Middle frontal gyrus (tissue), 1 donor: ENCODE data around the gene ARHGAP26.
A peak's percentile ranks its signal among the peaks of the same experiment; 100 is the strongest.

ENCODE experiments used
- DNase-seq: peaks from one replicate; pipeline ENCODE4 v3.0.0-alpha.2; 2015; ENCODE audit warnings: low spot score; ENCODE audit errors: extremely low spot score

Gene ARHGAP26

DNA sequence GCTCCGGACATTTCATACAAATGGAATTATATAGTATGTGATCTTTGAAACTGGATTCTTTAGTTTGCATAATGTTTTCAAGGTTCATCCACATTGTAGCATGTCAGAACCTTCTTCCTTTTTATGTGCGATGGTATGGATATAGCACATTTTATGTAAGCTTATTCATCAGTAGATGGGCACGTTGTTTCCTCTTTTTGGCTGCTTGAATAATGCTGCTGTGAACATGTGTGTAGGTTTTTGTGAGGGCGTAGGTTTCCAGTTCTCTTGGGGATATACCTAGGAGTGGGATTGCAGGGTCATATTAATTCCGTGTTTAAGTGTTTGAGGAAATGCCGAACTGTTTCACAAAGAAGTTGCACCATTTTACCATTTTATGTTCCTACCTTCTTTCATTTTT is 445.5 kb downstream of the ARHGAP26 start:
- no peak for DNase-seq

DNA sequence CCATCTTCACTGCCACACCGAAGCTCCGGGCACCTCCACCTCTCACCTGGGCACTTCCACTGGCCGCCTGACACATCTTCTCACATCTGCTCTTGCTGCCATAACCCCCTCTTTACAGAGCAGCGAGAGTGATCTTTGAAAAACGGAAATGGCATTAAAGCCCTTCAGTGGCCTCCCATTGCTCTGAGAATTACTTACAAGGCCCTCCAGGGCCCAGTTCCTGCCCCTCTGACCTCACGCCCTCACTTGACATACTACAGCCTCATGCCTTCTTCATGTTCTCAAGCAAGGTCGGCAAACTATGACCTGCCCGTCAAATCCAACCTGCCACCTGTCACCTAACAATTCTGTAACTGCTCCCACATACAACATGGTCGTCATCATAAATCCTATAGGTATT is 446.0 kb downstream of the ARHGAP26 start:
- DNase-seq = no peak

DNA sequence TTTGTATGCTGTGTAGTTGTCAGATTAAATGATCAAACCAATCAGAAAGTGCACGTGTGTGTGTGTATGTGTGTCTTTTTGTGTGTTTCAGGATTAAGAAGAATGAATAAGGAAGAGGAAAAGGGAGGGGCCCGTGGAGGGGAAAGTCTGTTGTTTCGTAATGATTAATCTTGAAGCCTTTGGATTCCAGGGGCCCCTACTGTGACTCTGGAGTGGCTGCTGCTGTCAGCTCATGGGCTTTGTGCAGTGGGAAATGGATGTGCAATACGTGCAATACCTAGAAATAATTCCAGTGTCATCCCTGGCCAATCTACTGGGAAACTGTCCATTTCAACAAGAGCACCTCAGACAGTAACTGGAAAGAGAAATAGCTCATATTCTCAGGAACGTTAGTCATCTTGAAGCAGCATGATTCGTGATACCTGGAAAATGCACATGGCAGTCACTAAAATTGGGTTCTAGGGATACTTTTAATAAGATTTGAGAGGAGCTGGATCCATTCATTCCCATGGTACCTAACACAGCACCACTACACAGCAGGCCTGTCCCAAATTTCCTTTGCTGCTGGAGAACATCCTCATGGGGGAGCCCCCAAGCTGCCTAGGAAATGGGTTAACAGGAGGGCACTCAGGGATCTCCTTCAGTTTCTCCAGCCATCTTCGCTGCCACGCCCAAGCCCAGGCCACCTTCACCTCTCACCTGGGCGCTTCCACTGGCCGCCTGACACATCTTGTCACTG is 447.1 kb downstream of the ARHGAP26 start:
- no peak for DNase-seq

- no peak for DNase-seq
These were observed 447.6 kb downstream of the ARHGAP26 start for GRCh38 chr5:143217804-143218160.

DNA sequence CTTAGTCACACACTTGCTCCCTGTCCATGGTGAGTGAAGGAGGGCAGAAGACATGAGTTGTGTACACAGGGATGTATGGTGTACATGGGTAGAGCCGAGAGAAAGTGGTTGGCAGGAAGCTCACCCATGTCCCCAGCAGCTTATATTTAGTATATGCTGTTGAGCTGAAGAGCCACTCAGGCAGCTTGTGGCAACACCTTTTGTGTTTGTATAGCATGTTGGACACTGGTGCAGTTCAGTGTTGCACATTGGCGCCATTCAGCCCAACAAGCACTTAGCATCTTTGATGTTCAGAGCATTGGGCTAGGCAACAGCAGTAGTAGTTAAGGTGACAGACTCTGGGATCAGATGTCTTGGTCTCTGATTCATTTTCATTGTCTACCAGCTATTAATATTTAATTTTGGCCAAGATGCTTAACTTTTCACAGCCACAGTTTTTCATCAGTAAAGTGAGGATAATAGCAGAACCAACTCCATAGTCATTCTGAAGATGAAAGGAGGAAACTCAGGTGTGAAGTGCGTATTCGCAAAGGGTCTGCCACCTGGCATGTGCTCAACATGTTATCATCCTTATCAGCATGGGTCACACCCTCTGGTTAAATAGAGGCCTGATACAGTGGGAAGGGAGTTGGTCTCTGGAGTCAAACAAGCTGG is 448.5 kb downstream of the ARHGAP26 start:
- no peak for DNase-seq

DNA sequence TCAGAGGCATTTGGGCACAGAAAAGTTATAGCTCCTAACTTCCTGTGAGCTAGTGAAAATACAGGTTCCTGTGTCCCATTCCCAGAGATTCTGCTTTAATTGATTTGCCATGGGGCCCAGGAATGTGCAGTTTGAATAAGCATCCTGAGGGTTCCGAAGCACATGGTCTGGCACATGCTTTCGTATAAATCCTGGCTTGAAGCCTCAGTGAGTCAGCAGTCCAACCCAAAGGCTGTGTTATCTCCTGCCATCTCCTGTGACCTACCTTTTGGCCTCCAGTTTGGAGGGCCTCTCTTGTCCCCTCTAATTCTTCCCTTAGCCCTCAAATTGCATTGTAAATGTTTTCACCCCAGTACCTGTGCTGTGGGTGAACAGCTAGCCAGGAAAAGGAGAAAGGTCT is 449.5 kb downstream of the ARHGAP26 start:
- no peak for DNase-seq

DNA sequence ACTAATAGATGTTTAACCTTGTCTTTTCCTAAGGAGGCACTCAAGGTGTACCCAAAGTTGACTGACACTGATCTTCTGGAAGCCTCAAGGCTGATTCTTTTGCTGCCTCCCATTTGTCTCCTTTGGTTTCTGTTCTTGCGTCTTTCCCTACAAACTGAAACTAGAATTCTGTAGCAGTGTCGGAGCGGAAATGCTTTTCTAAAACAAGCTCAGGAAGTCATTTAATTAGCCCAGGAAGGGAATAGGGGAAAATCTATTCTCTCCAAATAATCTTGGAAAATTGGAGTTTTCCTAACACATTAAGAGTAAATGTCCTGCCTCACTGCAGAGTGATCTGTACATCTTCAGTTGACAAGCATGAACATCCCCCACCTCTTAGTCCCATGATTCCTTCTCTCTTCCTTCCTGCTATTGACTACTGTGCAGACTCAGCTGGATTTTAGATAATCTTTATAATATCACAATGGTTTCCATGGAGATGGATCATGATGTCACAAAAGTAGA is 450.6 kb downstream of the ARHGAP26 start:
- DNase-seq = no peak

DNA sequence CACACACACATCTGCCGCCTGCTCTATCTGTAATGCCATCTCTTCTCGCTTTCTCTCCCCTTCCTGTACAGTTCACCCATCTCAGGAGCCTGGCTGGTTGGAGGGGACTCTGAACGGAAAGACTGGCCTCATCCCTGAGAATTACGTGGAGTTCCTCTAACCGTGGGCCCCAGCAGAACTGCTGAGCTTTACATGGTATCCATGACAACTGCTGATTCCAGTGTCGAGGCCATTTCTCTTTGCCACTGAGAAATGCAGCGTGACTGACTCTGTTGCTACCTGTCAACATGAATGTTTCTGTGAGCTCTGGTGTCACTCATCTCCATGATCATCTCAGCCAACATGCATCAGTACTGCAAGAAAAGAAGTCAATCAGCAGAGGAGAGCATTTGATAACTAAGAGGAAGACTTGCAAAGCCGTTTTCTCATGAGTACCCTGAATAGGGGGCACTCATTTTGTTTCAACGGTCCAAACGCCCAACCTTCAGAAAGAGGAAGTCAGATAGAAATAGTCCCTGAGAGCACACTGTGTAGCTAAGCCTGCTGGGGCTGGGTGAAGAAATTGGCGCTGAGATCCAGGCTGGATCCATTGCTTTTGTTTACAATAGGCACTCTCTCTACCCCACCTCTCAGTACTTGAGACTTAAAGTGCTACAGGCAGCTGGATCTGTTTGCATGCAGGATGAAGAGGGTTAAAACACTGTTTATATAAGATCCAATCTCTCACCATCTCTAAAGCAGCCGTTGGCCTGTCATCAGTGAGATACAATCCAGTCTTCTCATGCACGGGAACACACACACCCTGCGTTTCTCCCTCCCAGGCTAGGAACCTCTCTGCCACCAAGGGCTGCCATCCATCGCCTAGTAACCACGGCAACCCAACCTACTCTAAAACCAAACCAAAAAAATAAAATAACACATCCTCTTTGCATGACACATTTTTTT is 452.4 kb downstream of the ARHGAP26 start:
- DNase-seq = peak; percentile 42

- no peak for DNase-seq
These were observed 454.5 kb downstream of the ARHGAP26 start for GRCh38 chr5:143224672-143225071.

GRCh38 chr5:143225511-143225910 is 455.3 kb downstream of the ARHGAP26 start:
- DNase-seq = no peak

GRCh38 chr5:143226361-143226760 is 456.2 kb downstream of the ARHGAP26 start:
- no peak for DNase-seq

- no peak for DNase-seq
These were observed 456.7 kb downstream of the ARHGAP26 start for GRCh38 chr5:143226872-143227271.

DNA sequence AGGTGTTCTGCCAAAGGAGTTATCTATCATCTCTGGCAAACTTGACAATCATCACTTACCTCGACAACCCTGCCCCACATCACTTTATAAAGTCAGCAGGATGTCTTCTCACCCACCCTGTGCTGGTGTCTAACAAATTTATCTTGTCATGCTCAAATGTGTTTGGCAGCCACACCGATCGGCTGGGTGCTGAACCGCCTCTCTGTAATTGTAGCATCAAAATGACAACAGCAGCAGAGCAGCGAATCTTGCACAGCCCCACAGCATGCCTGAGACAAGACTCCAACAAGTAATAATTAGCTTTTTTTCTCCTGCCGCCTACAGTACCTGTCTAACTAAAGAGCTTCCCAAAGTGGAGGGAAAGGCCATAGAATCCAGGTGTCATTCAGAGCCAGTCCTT is 457.1 kb downstream of the ARHGAP26 start:
- no peak for DNase-seq

GRCh38 chr5:143228597-143229293 is 458.6 kb downstream of the ARHGAP26 start:
- DNase-seq = no peak

GRCh38 chr5:143229426-143229895 is 459.3 kb downstream of the ARHGAP26 start:
- no peak for DNase-seq

DNA sequence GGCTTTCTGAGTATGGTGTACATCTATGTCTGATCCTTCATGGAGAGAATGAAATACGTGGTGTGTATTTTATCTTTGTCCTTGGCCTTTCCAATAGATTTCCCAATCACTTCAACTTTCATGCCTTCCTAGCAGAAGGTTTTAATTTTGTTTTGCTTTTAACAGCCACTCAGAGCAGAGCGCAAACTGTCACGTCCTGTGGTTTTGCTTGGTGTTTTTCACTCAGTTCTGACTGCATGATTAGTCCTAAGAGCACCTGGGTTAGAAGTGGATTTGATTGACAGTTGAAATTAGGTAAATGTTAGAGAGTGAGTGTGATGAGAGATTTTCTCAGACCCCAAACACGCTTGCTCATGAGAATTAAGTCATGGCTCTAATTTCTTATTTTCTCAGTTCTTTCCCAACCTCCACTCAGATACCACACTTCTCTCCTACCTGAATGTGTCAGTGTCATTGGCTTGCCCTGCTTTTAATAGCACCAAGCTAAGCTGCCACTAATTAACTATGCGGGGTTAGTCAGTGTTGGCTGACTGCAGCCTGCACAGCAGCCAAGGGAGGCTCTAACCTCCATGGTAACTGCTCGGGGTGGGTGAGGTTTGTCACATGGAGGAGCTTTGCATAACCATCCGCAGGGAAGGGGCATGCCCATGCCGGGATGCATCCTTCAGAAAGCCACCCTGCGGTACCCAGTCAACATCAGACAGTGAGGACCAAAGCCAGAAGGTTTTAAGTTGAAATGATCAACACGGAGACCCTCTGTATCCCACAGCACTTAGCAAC is 459.9 kb downstream of the ARHGAP26 start:
- DNase-seq = no peak

DNA sequence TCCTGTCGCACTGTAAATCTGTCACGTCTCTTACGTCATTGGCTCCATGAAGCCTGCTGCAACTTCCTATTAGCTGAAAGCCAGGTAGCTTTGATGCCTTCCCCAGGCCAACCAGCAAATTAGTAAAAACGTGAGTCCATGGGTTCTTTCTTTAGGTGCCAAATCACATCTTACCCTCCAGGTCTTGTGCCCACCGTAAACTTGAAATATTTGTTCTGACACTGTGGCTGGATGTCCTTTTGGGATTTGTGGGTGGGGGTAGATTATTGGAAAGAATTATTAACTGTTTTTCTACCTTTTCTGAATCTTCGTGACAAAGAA is 460.5 kb downstream of the ARHGAP26 start:
- no peak for DNase-seq

DNA sequence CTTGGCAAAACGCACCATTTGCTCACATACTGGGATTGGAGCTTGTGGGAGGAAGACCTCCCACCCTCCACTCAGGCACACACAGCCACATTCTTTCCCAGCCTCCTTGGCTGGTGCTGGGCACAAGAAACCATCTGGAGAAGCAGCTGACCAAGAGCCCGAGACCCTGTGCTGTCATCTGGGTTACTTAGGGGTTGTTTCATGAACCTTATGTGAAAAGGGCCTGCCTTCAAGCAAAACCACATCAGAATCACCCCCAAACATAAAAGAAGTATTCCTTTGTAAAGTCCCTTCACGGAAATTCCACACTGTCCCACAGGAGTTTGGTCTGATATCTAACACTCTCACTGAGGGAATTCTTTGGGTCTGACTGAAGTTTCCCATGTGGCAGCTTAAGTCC is 461.2 kb downstream of the ARHGAP26 start:
- DNase-seq = no peak

GRCh38 chr5:143231973-143232812 is 462.0 kb downstream of the ARHGAP26 start:
- no peak for DNase-seq

DNA sequence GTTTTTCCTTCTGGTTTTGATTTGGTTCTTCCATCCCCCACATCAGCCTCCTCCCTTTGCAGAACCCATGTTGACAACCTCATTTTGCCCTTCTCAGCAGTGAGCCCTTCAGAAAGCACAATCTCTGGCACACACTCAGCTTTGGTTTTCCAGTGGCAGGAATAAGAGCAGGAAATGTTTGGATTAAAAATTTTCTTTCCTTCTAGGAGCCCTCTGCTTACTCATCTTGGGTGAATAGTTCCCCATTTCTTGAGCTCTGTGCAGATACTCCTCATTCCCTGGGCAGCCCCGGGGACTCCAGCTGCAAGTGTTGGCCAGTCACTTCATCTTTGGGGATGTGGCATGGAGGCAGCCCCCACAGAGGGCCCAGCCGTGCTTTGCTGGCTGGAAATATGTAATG is 462.9 kb downstream of the ARHGAP26 start:
- no peak for DNase-seq
